IMR-90 (cell line): ENCODE measurements around the gene SREK1IP1. TPM values are rescaled to one million over a fixed set of nuclear protein-coding genes. Genes with fewer than 3 reads are reported as not detected.
A peak's percentile ranks its signal among the peaks of the same experiment; 100 is the strongest.

Source experiments
- ATAC-seq: fragments of 200-7000 bp; cut with Tn5 transposase; 2 replicates; pipeline ENCODE4 v1.9.1; 2020; ENCODE audit warnings: low read depth, mild to moderate bottlenecking, moderate library complexity
- BruUV-seq: library from RNA; stranded (reverse); fragments of 400-500 nt; replicated peaks from 2 replicates; lab custom pipeline; 2021; lab: Mats Ljungman, UMichigan
- CTCF ChIA-PET: fragments of 300-600 bp; formaldehyde crosslinking; extraction: SDS; loops from one replicate; lab custom pipeline; 2021; ENCODE audit warnings: antibody characterized with exemption; lab: Yijun Ruan, JAX
- POLR2A ChIA-PET: fragments of 300-600 bp; sonication (Branson Sonifier 250); formaldehyde crosslinking; loops from one replicate; lab custom pipeline; 2022; ENCODE audit warnings: antibody characterized with exemption; ENCODE audit not compliant: unreplicated experiment; lab: Charles Lee
- DNase-seq: peaks from one replicate; pipeline ENCODE4 v3.0.0; 2013
- H2AFZ ChIP-seq: replicated peaks from 2 replicates; pipeline ENCODE3; 2013; ENCODE audit warnings: low read length, mild to moderate bottlenecking; ENCODE audit not compliant: poor library complexity
- H2AK5ac ChIP-seq: 2 replicates; pipeline ENCODE4 v1.6.1; 2013; ENCODE audit warnings: low read depth, low read length, inconsistent platforms
- H2AK9ac ChIP-seq: replicated peaks from 2 replicates; pipeline ENCODE3; 2013; ENCODE audit warnings: mild to moderate bottlenecking, low read depth, low read length, moderate library complexity; ENCODE audit not compliant: poor library complexity
- H2BK120ac ChIP-seq: 2 replicates; pipeline ENCODE4 v1.6.1; 2013; ENCODE audit warnings: low read depth, low read length, inconsistent platforms
- H2BK15ac ChIP-seq: 3 replicates; pipeline ENCODE4 v1.6.1; 2013; ENCODE audit warnings: low read depth, low read length, inconsistent platforms
- H2BK20ac ChIP-seq: 2 replicates; pipeline ENCODE4 v1.6.1; 2013; ENCODE audit warnings: low read depth, mild to moderate bottlenecking, inconsistent platforms, low read length, moderate library complexity
- H2BK5ac ChIP-seq: 2 replicates; pipeline ENCODE4 v1.6.1; 2013; ENCODE audit warnings: mild to moderate bottlenecking, low read depth, low read length, inconsistent platforms; ENCODE audit not compliant: poor library complexity, severe bottlenecking
- H3K14ac ChIP-seq: replicated peaks from 2 replicates; pipeline ENCODE4 v1.6.1; 2013; ENCODE audit warnings: low read depth, low read length, inconsistent platforms
- H3K18ac ChIP-seq: 2 replicates; pipeline ENCODE4 v1.6.1; 2013; ENCODE audit warnings: low read depth, low read length, control low read depth
- H3K23ac ChIP-seq: 2 replicates; pipeline ENCODE4 v1.6.1; 2013; ENCODE audit warnings: low read depth, low read length, inconsistent platforms
- H3K27ac ChIP-seq: 2 replicates; pipeline ENCODE4 v1.5.1; 2013; ENCODE audit warnings: mild to moderate bottlenecking, control low read depth, low read length; ENCODE audit not compliant: insufficient read depth
- H3K27me3 ChIP-seq: 2 replicates; pipeline ENCODE4 v1.6.1; 2013; ENCODE audit warnings: low read length; ENCODE audit not compliant: control insufficient read depth, insufficient read depth
- H3K36me3 ChIP-seq: 2 replicates; pipeline ENCODE4 v1.6.1; 2013; ENCODE audit warnings: low read length, mixed read lengths; ENCODE audit not compliant: control insufficient read depth, insufficient read depth
- H3K4ac ChIP-seq: 2 replicates; pipeline ENCODE4 v1.6.1; 2013; ENCODE audit warnings: low read depth, low read length, inconsistent platforms
- H3K4me1 ChIP-seq: 2 replicates; pipeline ENCODE4 v1.6.1; 2013; ENCODE audit warnings: low read length, mixed read lengths; ENCODE audit not compliant: control insufficient read depth, insufficient read depth
- H3K4me2 ChIP-seq: 2 replicates; pipeline ENCODE4 v1.6.1; 2013; ENCODE audit warnings: low read depth, mild to moderate bottlenecking, control low read depth, low read length, moderate library complexity
- H3K4me3 ChIP-seq: 2 replicates; pipeline ENCODE4 v1.5.1; 2013; ENCODE audit warnings: low read depth, mild to moderate bottlenecking, control low read depth, low read length, moderate library complexity; ENCODE audit not compliant: insufficient read depth
- H3K56ac ChIP-seq: 2 replicates; pipeline ENCODE4 v1.6.1; 2013; ENCODE audit warnings: low read length, inconsistent platforms; ENCODE audit not compliant: insufficient read depth; ENCODE audit errors: extremely low read depth
- H3K79me1 ChIP-seq, 2 experiments: 2 replicates each; pipeline ENCODE4 v1.6.1; 2013; ENCODE audit warnings: low read length in 2 of 2, inconsistent platforms in 1 of 2, low read depth in 1 of 2
- H3K9ac ChIP-seq: 2 replicates; pipeline ENCODE4 v1.6.1; 2013; ENCODE audit warnings: low read depth, low read length, control low read depth
- H3K9me1 ChIP-seq: 2 replicates; pipeline ENCODE4 v1.6.1; 2013; ENCODE audit warnings: low read length, inconsistent platforms; ENCODE audit not compliant: insufficient read depth
- H3K9me3 ChIP-seq: 2 replicates; pipeline ENCODE4 v1.6.1; 2013; ENCODE audit warnings: low read length; ENCODE audit not compliant: control insufficient read depth, insufficient read depth
- H4K20me1 ChIP-seq: 2 replicates; pipeline ENCODE4 v1.6.1; 2013; ENCODE audit warnings: low read length, inconsistent platforms; ENCODE audit not compliant: insufficient read depth
- H4K5ac ChIP-seq: 2 replicates; pipeline ENCODE4 v1.6.1; 2013; ENCODE audit warnings: mild to moderate bottlenecking, low read depth, low read length, control low read depth
- H4K8ac ChIP-seq, 2 experiments: 2 replicates each; pipeline ENCODE4 v1.6.1; 2013; ENCODE audit warnings: low read depth in 2 of 2, low read length in 2 of 2, control low read depth in 1 of 2, inconsistent platforms in 1 of 2
- H4K91ac ChIP-seq: 2 replicates; pipeline ENCODE4 v1.6.1; 2013; ENCODE audit warnings: low read depth, low read length, inconsistent platforms; ENCODE audit not compliant: insufficient read depth
- BHLHE40 ChIP-seq: fragments of 150-350 bp; IDR thresholded peaks from 2 replicates; pipeline ENCODE4 v1.6.1; 2016; ENCODE audit warnings: mild to moderate bottlenecking, low read depth, low read length
- CEBPB ChIP-seq: IDR thresholded peaks from 2 replicates; pipeline ENCODE4 v1.6.1; 2012; ENCODE audit warnings: low read depth, low read length, improper control_type of control experiment
- WGBS, 2 experiments: methylation state at CpG; one replicate each; pipeline versions ENCODE4 v1.1.5 to v1.1.7; 2013; ENCODE audit warnings: missing lambda C conversion rate in 2 of 2; ENCODE audit not compliant: insufficient read length in 1 of 2; ENCODE audit errors: extremely low coverage in 2 of 2; 5-methylcytosine and 5-hydroxymethylcytosine counted together
- dilution Hi-C: fragments of 300-500 bp; cut with HindIII; formaldehyde crosslinking; loops from one replicate; pipeline ENCODE4 v1.14.3; 2018; ENCODE audit warnings: low sequenced_read_pairs; ENCODE audit not compliant: unreplicated experiment
- in situ Hi-C: fragments of 300-500 bp; cut with MboI; formaldehyde crosslinking; loops from 3 replicates; pipeline ENCODE4 v1.14.3; 2019; ENCODE audit warnings: low sequenced_read_pairs, inconsistent platforms, mixed read lengths
- intact Hi-C: fragments of 100-400 bp; cut with micrococcal nuclease; formaldehyde crosslinking; loops from 2 replicates; pipeline ENCODE4 v1.10.0; 2022
- polyA plus RNA-seq, 3 experiments: library from polyadenylated mRNA; depleted of rRNA; stranded (reverse); fragments of >200 nt; gene quantifications; 2 replicates each; pipeline ENCODE4 v1.2.3, GENCODE V29; 2012; ENCODE audit warnings: low replicate concordance in 1 of 3
- total RNA-seq: library from RNA; depleted of rRNA; stranded (reverse); fragments of >200 nt; gene quantifications from 2 replicates; pipeline ENCODE4 v1.2.3, GENCODE V29; 2012

The SREK1IP1 gene
- total and polyA plus RNA-seq, 2 of the 4 experiments (the other 2 are of a cell fraction) = 3.3 to 6.5 TPM

DNA sequence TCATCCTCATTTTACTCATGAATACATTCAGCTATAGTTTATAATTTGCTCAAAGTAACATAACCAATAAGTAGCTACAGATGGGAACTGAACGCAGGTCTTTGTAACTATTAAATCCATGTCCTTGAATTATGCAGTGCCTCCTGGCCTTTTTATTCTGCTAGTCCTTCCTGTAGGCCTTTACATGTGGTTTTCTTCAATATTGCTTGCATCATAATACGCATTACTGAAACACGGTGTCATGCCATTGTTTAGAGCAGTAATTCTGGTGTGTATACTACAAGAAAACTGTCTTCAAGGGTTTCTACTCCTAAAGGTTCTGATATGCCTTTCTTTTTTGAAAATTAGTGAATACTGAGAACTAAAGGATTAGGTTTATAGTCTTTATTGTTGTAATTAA lies 21.0 kb upstream of the SREK1IP1 start:
- BruUV-seq = no TSS peak
- Histone ChIP-seq H4K20me1 (no peaks in the 10 kb centered on the region), H4K5ac (no peak overlapping the region), H4K91ac (no peak overlapping the region), H3K23ac (no peak overlapping the region), H3K4me3 (no peak overlapping the region), H2BK20ac (no peak overlapping the region), H3K18ac (no peak overlapping the region), H2AK5ac (no peak overlapping the region), H3K14ac (no peak overlapping the region), H3K4me1 (no peaks in the 10 kb centered on the region; the same call in 1 of the 2 replicates), H2AK9ac (no peak overlapping the region), H4K8ac (no peak overlapping the region), H3K56ac (no peak overlapping the region), H3K4me2 (no peak overlapping the region), H3K79me1 (no peaks in the 10 kb centered on the region), H3K27me3 (no peaks in the 10 kb centered on the region), H3K27ac (no peak overlapping the region), H2AFZ (no peak overlapping the region), H3K36me3 (0 out of 2 replicates have a peak, but pooled peaks cover 3% of the 10 kb centered on the region), H2BK15ac (no peak overlapping the region), H3K4ac (no peak overlapping the region), H3K9ac (no peak overlapping the region), H2BK5ac (no peak overlapping the region), H3K9me3 (no peaks in the 10 kb centered on the region), H2BK120ac (no peak overlapping the region), H3K9me1 (peaks cover 5% of the 10 kb centered on the region; the same call in 1 of the 2 replicates)
- no peak for TF ChIP-seq BHLHE40
- TF ChIP-seq CEBPB = peak; percentile 82
- peak; percentile 83 for DNase-seq
- intact Hi-C loops (no loop called here), in situ Hi-C loops (loop anchor here (25.0 kb wide), 1 partner anchor 552 kb away; no protein-coding TSS in a partner anchor), dilution Hi-C loops (no loop called here)
- POLR2A ChIA-PET = no interaction called here
- CTCF ChIA-PET = no interaction called here
- peak; percentile 63 for ATAC-seq
- WGBS, 2 experiments = no CpG with 5 or more reads among the region's 3 CpGs
